HEK293T (cell line): Measurements from ENCODE around the gene CPA3.

Source experiments
- ARNT ChIP-seq: fragments of 450-650 bp; IDR thresholded peaks from 2 replicates; pipeline ENCODE4 v1.6.1; 2017; ENCODE audit warnings: mild to moderate bottlenecking
- CTBP1 ChIP-seq: fragments of 450-650 bp; IDR thresholded peaks from 2 replicates; pipeline ENCODE4 v1.6.1; 2016; ENCODE audit warnings: borderline replicate concordance
- ELF4 ChIP-seq: fragments of 450-650 bp; IDR thresholded peaks from 2 replicates; pipeline ENCODE4 v1.6.1; 2017; ENCODE audit warnings: antibody characterized with exemption
- FOXK2 ChIP-seq: fragments of 450-650 bp; IDR thresholded peaks from 2 replicates; pipeline ENCODE4 v1.6.1; 2016; ENCODE audit warnings: mild to moderate bottlenecking
- HDGF ChIP-seq: fragments of 450-650 bp; IDR thresholded peaks from 2 replicates; pipeline ENCODE4 v1.6.1; 2017; ENCODE audit warnings: antibody characterized with exemption, borderline replicate concordance
- TF ChIP-seq, protein P1 (sequence below): fragments of 450-650 bp; IDR thresholded peaks from 2 replicates; pipeline ENCODE4 v1.6.1; 2016

DNA sequence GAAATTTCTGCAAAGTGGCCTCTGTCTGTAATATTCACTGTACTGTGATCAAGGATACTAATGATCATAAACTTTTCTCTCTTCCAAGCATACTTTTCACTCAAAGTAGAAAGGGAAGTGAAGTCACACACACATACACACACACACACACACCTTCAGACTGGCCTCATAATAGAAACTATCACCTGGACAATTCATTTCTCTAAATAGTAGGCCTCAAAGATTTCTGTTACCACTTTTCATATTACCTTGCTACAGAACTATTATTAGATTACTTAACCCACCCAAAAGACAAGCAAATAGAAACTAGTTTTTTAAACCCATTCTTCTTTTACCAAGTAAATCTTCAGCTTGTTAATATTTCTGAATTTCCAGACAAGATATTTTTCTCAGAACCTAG lies 25.3 kb upstream of the CPA3 start:
- TF ChIP-seq ARNT (no peak), CTBP1 (no peak), ELF4 (no peak), HDGF (no peak), FOXK2 (no peak)
- TF ChIP-seq, protein P1, sequence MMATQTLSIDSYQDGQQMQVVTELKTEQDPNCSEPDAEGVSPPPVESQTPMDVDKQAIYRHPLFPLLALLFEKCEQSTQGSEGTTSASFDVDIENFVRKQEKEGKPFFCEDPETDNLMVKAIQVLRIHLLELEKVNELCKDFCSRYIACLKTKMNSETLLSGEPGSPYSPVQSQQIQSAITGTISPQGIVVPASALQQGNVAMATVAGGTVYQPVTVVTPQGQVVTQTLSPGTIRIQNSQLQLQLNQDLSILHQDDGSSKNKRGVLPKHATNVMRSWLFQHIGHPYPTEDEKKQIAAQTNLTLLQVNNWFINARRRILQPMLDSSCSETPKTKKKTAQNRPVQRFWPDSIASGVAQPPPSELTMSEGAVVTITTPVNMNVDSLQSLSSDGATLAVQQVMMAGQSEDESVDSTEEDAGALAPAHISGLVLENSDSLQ = no peak
